Hepatocyte (in vitro differentiated cells): ENCODE data around the gene EFHD2. TPM values are rescaled to one million over a fixed set of nuclear protein-coding genes. Genes with fewer than 3 reads are reported as not detected.

Experiments used
- DNase-seq: peaks from one replicate; pipeline ENCODE4 v3.0.0-alpha.2; 2016; ENCODE audit warnings: low spot score
- H2AFZ ChIP-seq: fragments of 200-600 bp; sonication (generic); 2 replicates; pipeline ENCODE4 v1.6.0; 2016; ENCODE audit warnings: antibody characterized with exemption, mild to moderate bottlenecking
- H3K27ac ChIP-seq: fragments of 200-600 bp; sonication (generic); 2 replicates; pipeline ENCODE4 v1.5.1; 2016; ENCODE audit warnings: mild to moderate bottlenecking
- H3K27me3 ChIP-seq: fragments of 200-600 bp; sonication (generic); 2 replicates; pipeline ENCODE4 v1.6.1; 2016
- H3K36me3 ChIP-seq: fragments of 200-600 bp; sonication (generic); replicated peaks from 2 replicates; pipeline ENCODE4 v1.5.1; 2016; ENCODE audit warnings: low read depth; ENCODE audit not compliant: insufficient read depth
- H3K4me1 ChIP-seq: fragments of 200-600 bp; sonication (generic); 2 replicates; pipeline ENCODE4 v1.5.1; 2016; ENCODE audit warnings: mild to moderate bottlenecking, moderate library complexity; ENCODE audit not compliant: insufficient read depth
- H3K4me2 ChIP-seq: fragments of 200-600 bp; sonication (generic); 2 replicates; pipeline ENCODE4 v1.6.0; 2016
- H3K4me3 ChIP-seq: fragments of 200-600 bp; sonication (generic); 2 replicates; pipeline ENCODE4 v1.5.1; 2016; ENCODE audit warnings: mild to moderate bottlenecking
- H3K79me2 ChIP-seq: fragments of 200-600 bp; sonication (generic); 2 replicates; pipeline ENCODE4 v1.6.0; 2017; ENCODE audit warnings: mild to moderate bottlenecking
- H3K9me2 ChIP-seq: fragments of 200-600 bp; sonication (generic); replicated peaks from 2 replicates; pipeline ENCODE4 v1.6.0; 2017; ENCODE audit warnings: mild to moderate bottlenecking; ENCODE audit not compliant: insufficient read depth
- H3K9me3 ChIP-seq: fragments of 200-600 bp; sonication (generic); 2 replicates; pipeline ENCODE4 v1.5.1; 2016; ENCODE audit warnings: low read depth, mild to moderate bottlenecking
- H4K20me1 ChIP-seq: fragments of 200-600 bp; sonication (generic); 2 replicates; pipeline ENCODE4 v1.6.0; 2016; ENCODE audit warnings: mild to moderate bottlenecking; ENCODE audit not compliant: insufficient read depth, poor library complexity, severe bottlenecking
- EZH2 ChIP-seq: fragments of 200-600 bp; sonication (generic); IDR thresholded peaks from 2 replicates; pipeline ENCODE4 v1.6.1; 2016; ENCODE audit warnings: antibody characterized with exemption, mild to moderate bottlenecking, borderline replicate concordance
- EZH2phosphoT487 ChIP-seq: fragments of 200-600 bp; sonication (generic); IDR thresholded peaks from one replicate; pipeline ENCODE4 v1.6.1; 2018; ENCODE audit warnings: antibody characterized with exemption, mild to moderate bottlenecking, low read depth, moderate library complexity; ENCODE audit not compliant: unreplicated experiment, severe bottlenecking
- whole genome bisulfite sequencing: methylation state at CpG from one replicate; pipeline ENCODE4 v1.1.6; 2016; ENCODE audit warnings: low lambda C conversion rate; ENCODE audit errors: missing lambda C conversion rate; 5-methylcytosine and 5-hydroxymethylcytosine counted together
- polyA plus RNA-seq: library from polyadenylated mRNA; unstranded; fragments of >200 nt; fragmentation: Nextera tagmentation; extraction: Ambion mirVana; gene quantifications from 2 replicates; pipeline ENCODE4 v1.2.1, GENCODE V29; 2016
- total RNA-seq: library from RNA; depleted of rRNA; stranded (reverse); fragments of >200 nt; gene quantifications from 2 replicates; pipeline ENCODE4 v1.2.3, GENCODE V29; 2014
- TF ChIP-seq, protein P1 (sequence below): fragments of 200-600 bp; sonication (generic); IDR thresholded peaks from 2 replicates; pipeline ENCODE4 v1.5.1; 2016; ENCODE audit warnings: antibody characterized with exemption, mild to moderate bottlenecking; ENCODE audit not compliant: poor library complexity

The EFHD2 gene
- total and polyA plus RNA-seq, 2 experiments from 2014 or later = 34.4 to 63.7 TPM

DNA sequence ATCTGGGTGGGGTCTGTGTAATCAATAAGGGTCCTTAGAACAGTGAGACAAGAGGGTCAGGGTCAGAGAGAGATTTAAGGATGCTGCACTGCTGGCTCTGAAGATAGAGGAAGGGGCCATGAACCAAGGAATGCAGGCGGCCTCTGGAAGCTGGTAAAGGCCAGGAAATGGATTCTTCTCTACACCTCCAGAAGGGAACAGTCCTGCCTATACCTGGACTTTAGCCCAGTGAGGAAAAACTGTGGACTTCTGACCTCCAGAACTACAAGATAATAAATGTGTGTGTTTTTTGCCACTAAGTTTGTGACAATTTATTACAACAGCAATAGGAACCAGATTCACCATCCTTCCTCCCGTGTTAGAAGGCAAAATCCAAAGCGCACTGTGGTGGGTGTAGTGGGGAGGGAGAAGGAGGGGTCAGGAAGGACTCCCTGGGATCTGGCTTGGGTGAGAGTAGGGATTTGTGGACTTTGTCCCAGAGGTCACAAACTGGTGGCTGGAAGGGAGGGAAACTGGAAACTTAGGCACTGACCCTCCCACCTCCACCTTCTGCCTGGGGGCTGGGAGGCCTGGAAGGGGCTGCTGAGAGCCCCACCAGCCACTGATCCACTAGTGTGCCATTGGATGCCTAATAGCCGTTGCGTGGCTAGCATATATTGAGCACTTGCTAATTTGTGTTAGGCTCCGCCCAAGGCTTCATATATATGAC lies 41.5 kb downstream of the EFHD2 start:
- TF ChIP-seq, protein P1, sequence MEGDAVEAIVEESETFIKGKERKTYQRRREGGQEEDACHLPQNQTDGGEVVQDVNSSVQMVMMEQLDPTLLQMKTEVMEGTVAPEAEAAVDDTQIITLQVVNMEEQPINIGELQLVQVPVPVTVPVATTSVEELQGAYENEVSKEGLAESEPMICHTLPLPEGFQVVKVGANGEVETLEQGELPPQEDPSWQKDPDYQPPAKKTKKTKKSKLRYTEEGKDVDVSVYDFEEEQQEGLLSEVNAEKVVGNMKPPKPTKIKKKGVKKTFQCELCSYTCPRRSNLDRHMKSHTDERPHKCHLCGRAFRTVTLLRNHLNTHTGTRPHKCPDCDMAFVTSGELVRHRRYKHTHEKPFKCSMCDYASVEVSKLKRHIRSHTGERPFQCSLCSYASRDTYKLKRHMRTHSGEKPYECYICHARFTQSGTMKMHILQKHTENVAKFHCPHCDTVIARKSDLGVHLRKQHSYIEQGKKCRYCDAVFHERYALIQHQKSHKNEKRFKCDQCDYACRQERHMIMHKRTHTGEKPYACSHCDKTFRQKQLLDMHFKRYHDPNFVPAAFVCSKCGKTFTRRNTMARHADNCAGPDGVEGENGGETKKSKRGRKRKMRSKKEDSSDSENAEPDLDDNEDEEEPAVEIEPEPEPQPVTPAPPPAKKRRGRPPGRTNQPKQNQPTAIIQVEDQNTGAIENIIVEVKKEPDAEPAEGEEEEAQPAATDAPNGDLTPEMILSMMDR = no peak
- TF ChIP-seq EZH2phosphoT487 (no peak), EZH2 (no peak)
- Histone ChIP-seq H3K79me2 (no peaks in the 10 kb centered on the region), H3K36me3 (no peaks in the 10 kb centered on the region), H3K9me2 (no peaks in the 10 kb centered on the region), H3K27ac (no peak overlapping the region), H4K20me1 (no peaks in the 10 kb centered on the region), H2AFZ (no peak overlapping the region), H3K27me3 (no peaks in the 10 kb centered on the region), H3K4me2 (no peak overlapping the region), H3K4me3 (no peak overlapping the region), H3K4me1 (peaks cover 6% of the 10 kb centered on the region), H3K9me3 (no peaks in the 10 kb centered on the region)
- DNase-seq = no peak
- WGBS = 91% methylated on average over 6 of the region's 6 CpGs

DNA sequence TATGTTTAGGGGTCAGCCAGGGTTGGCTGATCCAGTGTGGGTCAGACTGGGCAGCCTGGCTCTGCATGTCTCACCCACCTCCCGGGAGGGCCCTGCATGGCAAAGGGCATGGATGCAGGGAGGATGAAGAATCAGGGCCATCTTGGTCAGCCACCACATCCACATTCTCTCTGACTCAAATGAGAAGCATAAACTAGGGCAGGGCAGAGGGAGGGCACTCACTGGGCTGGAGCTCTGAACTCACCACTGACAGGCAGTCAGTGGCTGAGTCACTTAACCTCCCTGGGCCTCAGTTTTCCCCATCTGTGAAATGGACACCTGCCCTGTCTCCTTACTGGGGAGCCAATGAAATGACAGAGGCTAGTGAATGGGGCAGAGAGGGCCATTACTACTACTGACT lies 42.5 kb downstream of the EFHD2 start:
- H3K79me2 ChIP-seq = no peaks in the 10 kb centered on the region
- H2AFZ ChIP-seq = no peak overlapping the region
- no peak for DNase-seq
- no peaks in the 10 kb centered on the region for H3K36me3 ChIP-seq
- no peaks in the 10 kb centered on the region for H3K9me3 ChIP-seq
- no peak overlapping the region for H3K4me2 ChIP-seq
- H3K9me2 ChIP-seq = no peaks in the 10 kb centered on the region
- H3K4me1 ChIP-seq = peaks cover 6% of the 10 kb centered on the region
- 92% methylated on average over 1 of the region's 1 CpG for WGBS
- H3K4me3 ChIP-seq = no peak overlapping the region
- H3K27me3 ChIP-seq = no peaks in the 10 kb centered on the region
- H4K20me1 ChIP-seq = no peaks in the 10 kb centered on the region
- H3K27ac ChIP-seq = no peak overlapping the region
- TF ChIP-seq EZH2phosphoT487 = no peak
- TF ChIP-seq EZH2 = no peak
- TF ChIP-seq, protein P1 = no peak

DNA sequence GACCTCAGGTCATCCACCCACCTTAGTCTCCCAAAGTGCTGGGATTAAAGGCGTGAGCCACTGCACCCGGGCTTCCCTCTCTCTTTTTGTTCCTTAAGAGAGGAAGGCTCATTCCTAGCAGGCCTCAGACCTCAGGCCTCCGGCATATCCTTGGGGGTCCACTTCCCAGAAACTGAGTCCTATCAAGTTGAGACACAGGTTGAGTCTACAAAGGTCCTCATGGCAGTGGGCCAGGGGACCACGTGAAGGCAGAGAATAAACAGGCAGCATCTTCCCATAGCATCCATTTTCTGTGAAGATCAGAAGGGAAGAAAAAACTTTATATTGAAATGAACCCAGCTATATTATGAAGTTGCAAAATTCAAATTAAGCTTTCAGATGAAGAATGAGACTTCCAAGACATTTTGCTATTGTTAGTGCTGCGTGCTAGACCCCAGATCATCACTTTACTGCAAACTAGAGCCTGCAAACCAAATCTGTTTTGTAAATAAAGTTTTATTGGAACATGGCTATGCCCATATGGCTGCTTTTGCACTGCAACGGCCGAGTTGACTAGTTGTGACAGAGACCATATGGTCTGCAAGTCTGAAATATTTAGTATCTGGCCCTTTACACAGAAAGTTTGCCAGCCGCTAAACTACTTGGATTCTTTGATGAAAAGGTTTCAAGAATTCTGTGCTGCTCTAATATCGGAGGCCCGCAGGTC lies 43.3 kb downstream of the EFHD2 start:
- H3K4me2 ChIP-seq = no peak overlapping the region
- H2AFZ ChIP-seq = no peak overlapping the region
- H3K9me2 ChIP-seq = no peaks in the 10 kb centered on the region
- H3K27me3 ChIP-seq = no peaks in the 10 kb centered on the region
- no peaks in the 10 kb centered on the region for H3K9me3 ChIP-seq
- H3K4me3 ChIP-seq = no peak overlapping the region
- TF ChIP-seq EZH2phosphoT487 (no peak), EZH2 (no peak)
- no peak overlapping the region for H3K27ac ChIP-seq
- no peaks in the 10 kb centered on the region for H3K79me2 ChIP-seq
- H4K20me1 ChIP-seq = no peaks in the 10 kb centered on the region
- DNase-seq = no peak
- WGBS = 72% methylated on average over 10 of the region's 10 CpGs
- no peaks in the 10 kb centered on the region for H3K36me3 ChIP-seq
- H3K4me1 ChIP-seq = peaks cover 6% of the 10 kb centered on the region

DNA sequence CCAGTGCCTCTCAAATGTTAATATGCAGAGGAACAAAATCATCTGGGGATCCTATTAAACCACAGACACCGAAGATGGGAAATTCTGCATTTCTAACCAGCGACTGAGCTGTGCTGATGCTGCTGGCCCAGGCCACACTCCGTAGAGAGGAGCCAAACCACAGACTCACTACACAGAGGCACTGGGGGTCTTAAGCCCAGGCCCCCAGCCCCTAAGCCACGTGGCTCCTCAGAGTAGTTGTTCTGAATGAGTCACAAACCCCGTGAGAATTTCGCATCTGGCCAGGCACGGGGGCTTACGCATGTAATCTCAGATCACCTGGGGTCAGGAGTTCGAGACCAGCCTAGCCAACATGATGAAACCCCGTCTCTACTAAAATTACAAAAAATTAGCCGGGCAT lies 44.0 kb downstream of the EFHD2 start:
- Histone ChIP-seq H3K4me1 (peaks cover 6% of the 10 kb centered on the region), H2AFZ (no peak overlapping the region), H4K20me1 (no peaks in the 10 kb centered on the region), H3K4me2 (no peak overlapping the region), H3K4me3 (no peak overlapping the region), H3K27ac (peak overlapping the region; percentile 52), H3K27me3 (no peaks in the 10 kb centered on the region), H3K36me3 (no peaks in the 10 kb centered on the region), H3K9me3 (no peaks in the 10 kb centered on the region), H3K79me2 (no peaks in the 10 kb centered on the region), H3K9me2 (no peaks in the 10 kb centered on the region)
- no peak for DNase-seq
- TF ChIP-seq EZH2 (no peak), EZH2phosphoT487 (no peak)
- TF ChIP-seq, protein P1 = no peak
- 81% methylated on average over 11 of the region's 11 CpGs for WGBS
